Epithelial cell of proximal tubule (primary cell): ENCODE data around the gene ULK4. TPM values are rescaled to one million over a fixed set of nuclear protein-coding genes. Genes with fewer than 3 reads are reported as not detected.
A peak's percentile ranks its signal among the peaks of the same experiment; 100 is the strongest.
"Not testable (repeated sequence)": the region's sequence is repeated elsewhere in the genome, so short reads cannot be mapped to it uniquely, and the experiment has no call there.

Experiments
- DNase-seq: peaks from one replicate; pipeline ENCODE4 v3.0.0-alpha.2; 2011; ENCODE audit warnings: low read depth
- H3K4me3 ChIP-seq: 2 replicates; pipeline ENCODE4 v1.5.1; 2011; ENCODE audit warnings: low read depth, mild to moderate bottlenecking, low read length
- CTCF ChIP-seq: conservative IDR thresholded peaks from 2 replicates; pipeline ENCODE4 v1.5.1; 2012; ENCODE audit warnings: low read depth, mild to moderate bottlenecking, low read length
- total RNA-seq: library from RNA; depleted of rRNA; stranded (reverse); fragments of >200 nt; gene quantifications from 2 replicates; pipeline ENCODE4 v1.2.3, GENCODE V29; 2015

ULK4 gene
- total RNA-seq, 1 donor from 2014 or later, result 2.2 TPM

GRCh38 chr3:41683666-41684350, 278.1 kb downstream of the ULK4 start:
- peak; percentile 99 for DNase-seq
- TF ChIP-seq CTCF, result no peak
- H3K4me3 ChIP-seq, result peak overlapping the region; percentile 17

GRCh38 chr3:41682996-41683395, 278.9 kb downstream of the ULK4 start:
- no peak for TF ChIP-seq CTCF
- peak overlapping the region; percentile 1 for H3K4me3 ChIP-seq
- DNase-seq, result peak; percentile 85

GRCh38 chr3:41682382-41682781, 279.5 kb downstream of the ULK4 start:
- no peak for TF ChIP-seq CTCF
- no peak for DNase-seq
- H3K4me3 ChIP-seq, result no peak overlapping the region

- DNase-seq, result peak; percentile 95
- H3K4me3 ChIP-seq, result no peak overlapping the region
- TF ChIP-seq CTCF, result no peak
Measured at GRCh38 chr3:41681479-41681878, 280.4 kb downstream of the ULK4 start.

GRCh38 chr3:41679374-41679773, 282.5 kb downstream of the ULK4 start:
- no peak overlapping the region for H3K4me3 ChIP-seq
- no peak for TF ChIP-seq CTCF
- no peak for DNase-seq

GRCh38 chr3:41675102-41675501, 286.8 kb downstream of the ULK4 start:
- H3K4me3 ChIP-seq, result not testable (repeated sequence)

GRCh38 chr3:41674449-41674848, 287.5 kb downstream of the ULK4 start:
- TF ChIP-seq CTCF, result no peak
- no peak for DNase-seq
- no peak overlapping the region for H3K4me3 ChIP-seq

More at GRCh38 chr3:41675102-41675501, 286.8 kb downstream of the ULK4 start:
- not testable (repeated sequence) for DNase-seq
